PC-3 (cell line): ENCODE measurements around the gene CRTAC1. TPM values are rescaled to one million over a fixed set of nuclear protein-coding genes. Genes with fewer than 3 reads are reported as not detected.

Source experiments
- ATAC-seq: fragments of 200-7000 bp; cut with Tn5 transposase; 2 replicates; pipeline ENCODE4 v1.9.1; 2020; ENCODE audit warnings: mild to moderate bottlenecking, moderate library complexity
- BruUV-seq: library from RNA; stranded (reverse); fragments of 400-500 nt; replicated peaks from 2 replicates; lab custom pipeline; 2021; lab: Mats Ljungman, UMichigan
- CTCF ChIA-PET: fragments of 300-600 bp; sonication (Branson Sonifier 250); formaldehyde crosslinking; loops from one replicate; lab custom pipeline; 2022; ENCODE audit warnings: antibody characterized with exemption; lab: Charles Lee
- POLR2A ChIA-PET: fragments of 300-600 bp; sonication (Branson Sonifier 250); formaldehyde crosslinking; loops from one replicate; lab custom pipeline; 2022; ENCODE audit warnings: antibody characterized with exemption; ENCODE audit not compliant: unreplicated experiment; lab: Charles Lee
- DNase-seq: peaks from one replicate; pipeline ENCODE4 v3.0.0-alpha.2; 2015
- H2AFZ ChIP-seq: fragments of 300-600 bp; sonication (generic); 2 replicates; pipeline ENCODE4 v1.6.0; 2016; ENCODE audit warnings: antibody characterized with exemption, low read length
- H3F3A ChIP-seq: fragments of 300-600 bp; sonication (generic); one replicate; pipeline ENCODE4 v1.6.0; 2017; ENCODE audit warnings: antibody characterized with exemption, low read length, control low read depth, mild to moderate bottlenecking; ENCODE audit not compliant: unreplicated experiment
- H3K27ac ChIP-seq: fragments of 300-600 bp; sonication (generic); 2 replicates; pipeline ENCODE4 v1.5.1; 2016; ENCODE audit warnings: mild to moderate bottlenecking, low read length
- H3K27me3 ChIP-seq: fragments of 300-600 bp; sonication (generic); 2 replicates; pipeline ENCODE4 v1.6.1; 2016; ENCODE audit warnings: low read length, mixed read lengths
- H3K36me3 ChIP-seq: fragments of 300-600 bp; sonication (generic); 2 replicates; pipeline ENCODE4 v1.6.1; 2016; ENCODE audit warnings: low read depth, mixed run types, low read length, mixed read lengths
- H3K4me1 ChIP-seq: fragments of 300-600 bp; sonication (generic); 2 replicates; pipeline ENCODE4 v1.5.1; 2016; ENCODE audit warnings: low read length; ENCODE audit not compliant: insufficient read depth
- H3K4me2 ChIP-seq: fragments of 300-600 bp; sonication (generic); 2 replicates; pipeline ENCODE4 v1.6.0; 2016; ENCODE audit warnings: low read length
- H3K4me3 ChIP-seq: fragments of 300-600 bp; sonication (generic); 2 replicates; pipeline ENCODE4 v1.5.1; 2016; ENCODE audit warnings: mild to moderate bottlenecking, low read length, mixed read lengths
- H3K79me2 ChIP-seq: fragments of 300-600 bp; sonication (generic); 2 replicates; pipeline ENCODE4 v1.6.1; 2017; ENCODE audit warnings: low read length, mixed read lengths
- H3K9ac ChIP-seq: fragments of 300-600 bp; sonication (generic); 2 replicates; pipeline ENCODE4 v1.6.0; 2016; ENCODE audit warnings: mild to moderate bottlenecking, low read length
- H3K9me2 ChIP-seq: fragments of 300-600 bp; sonication (generic); replicated peaks from 2 replicates; pipeline ENCODE4 v1.6.1; 2016; ENCODE audit warnings: mixed run types, low read length, mixed read lengths
- H3K9me3 ChIP-seq: fragments of 300-600 bp; sonication (generic); 2 replicates; pipeline ENCODE4 v1.6.1; 2016; ENCODE audit warnings: low read length, mixed read lengths
- H4K20me1 ChIP-seq: fragments of 300-600 bp; sonication (generic); 2 replicates; pipeline ENCODE4 v1.6.1; 2016; ENCODE audit warnings: low read length, mixed read lengths
- CTCF ChIP-seq: fragments of 300-600 bp; sonication (generic); conservative IDR thresholded peaks from 2 replicates; pipeline ENCODE4 v1.5.1; 2017; ENCODE audit warnings: antibody characterized with exemption, low read depth, mild to moderate bottlenecking, low read length
- EZH2 ChIP-seq: fragments of 300-600 bp; sonication (generic); IDR thresholded peaks from one replicate; pipeline ENCODE4 v1.6.1; 2017; ENCODE audit warnings: antibody characterized with exemption, mild to moderate bottlenecking, low read length; ENCODE audit not compliant: unreplicated experiment
- EZH2phosphoT487 ChIP-seq: fragments of 300-600 bp; sonication (generic); IDR thresholded peaks from 2 replicates; pipeline ENCODE4 v1.6.1; 2018; ENCODE audit warnings: mild to moderate bottlenecking, antibody characterized with exemption, low read length, borderline replicate concordance
- intact Hi-C: fragments of 100-400 bp; cut with micrococcal nuclease; formaldehyde crosslinking; loops from 2 replicates; pipeline ENCODE4 v1.9.0; 2023
- total RNA-seq: library from RNA; depleted of rRNA; stranded (reverse); fragments of >200 nt; gene quantifications from 2 replicates; pipeline ENCODE4 v1.2.3, GENCODE V29; 2014

CRTAC1 gene
- total RNA-seq, 1 experiment from 2014 or later: not detected

DNA sequence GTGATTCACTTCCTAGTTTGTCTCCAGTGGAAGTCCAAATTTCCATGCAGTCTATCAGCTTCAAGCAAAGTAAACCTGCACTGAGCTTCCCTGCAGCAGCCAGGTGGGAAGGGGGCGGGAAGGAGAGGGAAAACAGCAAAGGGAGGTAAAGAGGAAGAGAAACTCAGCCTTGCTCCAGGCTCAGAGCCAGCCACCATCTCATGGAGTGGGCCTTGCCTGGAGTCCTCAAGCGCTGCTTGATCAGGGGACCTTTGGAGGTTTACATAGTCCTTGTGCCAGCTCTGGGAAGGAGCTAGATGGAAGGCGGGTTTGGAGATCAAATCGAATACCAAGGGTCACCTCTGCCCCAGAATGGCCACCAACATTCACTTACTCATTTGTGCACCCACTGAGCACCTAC, 7.4 kb downstream of the CRTAC1 start:
- intact Hi-C loops: no loop called here
- H3K79me2 ChIP-seq: no peaks in the 10 kb centered on the region
- H3K36me3 ChIP-seq: no peaks in the 10 kb centered on the region
- H4K20me1 ChIP-seq: no peaks in the 10 kb centered on the region
- no peak overlapping the region for H3K27ac ChIP-seq
- no peak overlapping the region for H3K4me2 ChIP-seq
- no peaks in the 10 kb centered on the region for H3K9me3 ChIP-seq
- H3K9me2 ChIP-seq: no peaks in the 10 kb centered on the region
- H3K27me3 ChIP-seq: peaks cover 47% of the 10 kb centered on the region
- CTCF ChIA-PET: no interaction called here
- H3K4me1 ChIP-seq: no peaks in the 10 kb centered on the region
- H3F3A ChIP-seq: no peaks in the 10 kb centered on the region
- H2AFZ ChIP-seq: no peak overlapping the region
- ATAC-seq (no peak), DNase-seq (no peak)
- POLR2A ChIA-PET: no interaction called here
- no peak for TF ChIP-seq EZH2phosphoT487
- no peak for TF ChIP-seq EZH2
- TF ChIP-seq CTCF: no peak
- H3K9ac ChIP-seq: no peak overlapping the region
- no TSS peak for BruUV-seq
- no peak overlapping the region for H3K4me3 ChIP-seq

DNA sequence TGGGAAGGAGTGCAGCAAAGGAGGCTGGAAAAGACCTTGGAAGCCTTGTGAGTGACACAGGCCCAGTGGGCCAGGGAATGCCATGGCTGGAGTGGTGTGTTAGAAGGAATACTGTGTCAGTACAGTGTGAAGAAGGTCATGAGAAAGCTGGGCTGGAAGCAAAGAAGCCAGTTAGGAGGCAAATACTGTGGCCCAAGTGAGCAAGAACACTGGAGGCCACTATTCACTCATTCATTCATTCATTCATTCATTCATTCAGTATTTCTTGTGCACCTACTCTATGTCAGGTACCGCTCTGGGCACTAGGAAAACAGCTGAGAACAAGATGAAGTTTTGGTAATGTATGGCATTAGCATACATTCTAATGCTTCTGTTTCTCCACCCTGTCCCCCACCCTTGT, 9.6 kb downstream of the CRTAC1 start:
- no peaks in the 10 kb centered on the region for H3K9me3 ChIP-seq
- no peak overlapping the region for H3K4me3 ChIP-seq
- POLR2A ChIA-PET: no interaction called here
- H3K9me2 ChIP-seq: no peaks in the 10 kb centered on the region
- H3F3A ChIP-seq: no peaks in the 10 kb centered on the region
- H3K27me3 ChIP-seq: peaks cover 62% of the 10 kb centered on the region
- H3K27ac ChIP-seq: no peak overlapping the region
- intact Hi-C loops: no loop called here
- DNase-seq: no peak
- H3K4me2 ChIP-seq: no peak overlapping the region
- no peak for ATAC-seq
- no peak overlapping the region for H2AFZ ChIP-seq
- no peaks in the 10 kb centered on the region for H4K20me1 ChIP-seq
- TF ChIP-seq EZH2 (no peak), EZH2phosphoT487 (no peak), CTCF (no peak)
- H3K9ac ChIP-seq: no peak overlapping the region
- CTCF ChIA-PET: no interaction called here
- BruUV-seq: no TSS peak
- no peaks in the 10 kb centered on the region for H3K79me2 ChIP-seq
- H3K36me3 ChIP-seq: no peaks in the 10 kb centered on the region
- H3K4me1 ChIP-seq: no peaks in the 10 kb centered on the region

- Histone ChIP-seq H3K27me3 (peaks cover 63% of the 10 kb centered on the region), H3K4me1 (no peaks in the 10 kb centered on the region), H3K4me3 (no peak overlapping the region), H3K9me2 (no peaks in the 10 kb centered on the region), H3K79me2 (no peaks in the 10 kb centered on the region), H2AFZ (no peak overlapping the region), H3K27ac (no peak overlapping the region), H3K4me2 (no peak overlapping the region), H3K9ac (no peak overlapping the region), H4K20me1 (no peaks in the 10 kb centered on the region), H3K9me3 (no peaks in the 10 kb centered on the region), H3F3A (no peaks in the 10 kb centered on the region), H3K36me3 (no peaks in the 10 kb centered on the region)
- ChIA-PET CTCF (no interaction called here), POLR2A (no interaction called here)
- DNase-seq (no peak), ATAC-seq (no peak)
- TF ChIP-seq CTCF: no peak
- TF ChIP-seq EZH2: no peak
- no peak for TF ChIP-seq EZH2phosphoT487
- intact Hi-C loops: no loop called here
- no TSS peak for BruUV-seq
Measured at GRCh38 chr10:98020254-98020653, 10.2 kb downstream of the CRTAC1 start.
